ENCODE measurements around the gene IDH3G. TPM values are rescaled to one million over a fixed set of nuclear protein-coding genes. Genes with fewer than 3 reads are reported as not detected.

The IDH3G gene
- total and polyA plus RNA-seq, 4 experiments from 2014 or later = 39.9 to 106 (median 57.6) TPM

DNA sequence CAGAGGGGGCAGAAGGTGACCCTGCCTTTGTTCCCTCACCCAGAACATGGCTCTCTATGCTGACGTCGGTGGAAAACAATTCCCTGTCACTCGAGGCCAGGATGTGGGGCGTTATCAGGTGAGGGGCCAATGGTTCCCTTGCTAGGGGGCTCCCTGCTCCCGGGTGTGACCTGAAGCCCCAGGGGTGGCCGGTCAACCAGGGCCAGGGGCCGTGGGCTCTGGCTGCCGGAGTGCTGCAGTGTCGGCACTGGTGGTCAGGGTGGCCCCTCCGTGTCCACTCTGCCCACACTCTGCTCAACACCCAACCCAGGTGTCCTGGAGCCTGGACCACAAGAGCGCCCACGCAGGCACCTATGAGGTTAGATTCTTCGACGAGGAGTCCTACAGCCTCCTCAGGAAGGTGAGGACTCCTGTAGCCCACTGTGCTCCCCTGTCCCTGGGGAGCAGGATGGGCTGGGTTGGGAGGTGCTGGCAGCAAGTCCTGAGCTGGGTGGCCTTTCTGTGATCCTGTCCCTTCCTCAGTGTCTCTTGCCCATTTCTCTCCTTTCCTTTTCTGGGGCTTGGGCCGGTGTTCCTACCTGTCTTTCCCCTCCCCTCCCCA is 3.3 kb upstream of the IDH3G start:
- intact Hi-C loops (cut with micrococcal nuclease) = no loop called here

GRCh38 chrX:153794897-153795816 is 982 bp upstream of the IDH3G start:
- intact Hi-C loops (cut with micrococcal nuclease) = loop anchor here (1.0 to 2.0 kb wide), 4 partner anchors 22 to 176 kb away; partner anchors contain the start of genes ABCD1, BCAP31 and HCFC1
- Mint-ChIP-seq H3K4me1 (peaks cover 12 to 30% (median 21%) of the 10 kb centered on the region in 4 donors), H3K27me3 (no peaks in the 10 kb centered on the region), H3K27ac (peak overlapping the region; percentile 70 to 94 (median 91)), H3K4me3 (peak overlapping the region; percentile 89 to 95 (median 92)), H3K9me3 (peaks cover 0 to 5% (median 0%) of the 10 kb centered on the region in 8 donors), H3K36me3 (peaks cover 0 to 11% of the 10 kb centered on the region in 2 donors)
- Histone ChIP-seq H3K9me3 (ENCODE audit: control insufficient read depth in 1 of 2, low read length in 2 of 2) (no peaks in the 10 kb centered on the region), H3K27me3 (ENCODE audit: insufficient read depth, low read length) (no peaks in the 10 kb centered on the region), H3K27ac (ENCODE audit: low read depth, low read length) (peak overlapping the region; percentile 85), H3K4me1 (ENCODE audit: insufficient read depth, low read length) (peaks cover 43% of the 10 kb centered on the region), H3K36me3 (ENCODE audit: insufficient read depth, low read length) (peaks cover 6% of the 10 kb centered on the region), H3K4me3 (ENCODE audit: low read length in 2 of 2) (peak overlapping the region; percentile 42 to 63)
- CTCF ChIA-PET (ENCODE audit: partially characterized antibody) = interaction anchor here (0.9 to 1.4 kb wide), 4 partner anchors 34 to 152 kb away, joined by 3 to 4 read pairs (median 4); partner anchors contain the start of gene SLC6A8
- POLR2A ChIA-PET (ENCODE audit: partially characterized antibody) = interaction anchor here (0.9 to 4.0 kb wide), 7 partner anchors 24 to 689 kb away, joined by 3 to 54 read pairs (median 3); partner anchors contain the start of genes ARHGAP4 and HCFC1
- DNase-seq = peak in 1 of 5 donors; percentile 49

More for the DNA sequence above, 3.3 kb upstream of the IDH3G start:
- DNase-seq = no peak
- H3K4me1 ChIP-seq (ENCODE audit: insufficient read depth, low read length) = peaks cover 27% of the 10 kb centered on the region
- Mint-ChIP-seq H3K36me3 (peaks cover 0 to 10% of the 10 kb centered on the region in 2 donors), H3K4me1 (peaks cover 8 to 29% (median 16%) of the 10 kb centered on the region in 4 donors), H3K4me3 (peak overlapping the region in 2 of 8 donors; percentile 6 to 25), H3K27me3 (no peaks in the 10 kb centered on the region), H3K9me3 (peaks cover 0 to 2% (median 0%) of the 10 kb centered on the region in 8 donors), H3K27ac (no peak overlapping the region)
- no peaks in the 10 kb centered on the region for H3K9me3 ChIP-seq (ENCODE audit: control insufficient read depth in 1 of 2, low read length in 2 of 2)
- H3K27ac ChIP-seq (ENCODE audit: low read depth, low read length) = no peak overlapping the region
- CTCF ChIA-PET (ENCODE audit: partially characterized antibody) = no interaction called here
- H3K27me3 ChIP-seq (ENCODE audit: insufficient read depth, low read length) = no peaks in the 10 kb centered on the region
- peaks cover 2% of the 10 kb centered on the region for H3K36me3 ChIP-seq (ENCODE audit: insufficient read depth, low read length)
- no peak overlapping the region for H3K4me3 ChIP-seq (ENCODE audit: low read length in 2 of 2)
- POLR2A ChIA-PET (ENCODE audit: partially characterized antibody) = interaction anchor here (1.1 kb wide), 1 partner anchor 108 kb away, joined by 3 read pairs; no protein-coding TSS in a partner anchor

DNA sequence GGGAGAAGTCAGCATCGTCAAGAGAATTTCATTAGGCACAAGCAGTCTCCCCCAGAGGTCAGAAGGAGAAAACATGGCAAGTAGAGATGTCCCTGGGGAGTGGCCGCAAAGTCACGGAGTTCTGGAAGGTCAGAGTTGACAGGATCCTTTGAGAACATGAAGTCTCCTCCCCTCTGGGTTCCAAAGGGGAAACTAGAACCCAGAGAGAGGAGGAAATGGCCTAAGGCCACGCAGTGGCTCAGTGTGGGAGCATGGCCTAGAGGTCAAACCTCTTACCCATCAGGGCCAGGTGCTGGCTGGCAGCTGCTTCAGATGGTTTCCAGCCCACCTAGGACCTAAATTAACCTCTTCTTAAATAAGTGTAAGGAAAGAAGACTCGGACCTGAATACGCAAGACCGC is 884 bp downstream of the IDH3G start:
- intact Hi-C loops (cut with micrococcal nuclease) = no loop called here
- Histone ChIP-seq H3K4me1 (ENCODE audit: insufficient read depth, low read length) (peaks cover 43% of the 10 kb centered on the region), H3K27me3 (ENCODE audit: insufficient read depth, low read length) (no peaks in the 10 kb centered on the region), H3K4me3 (ENCODE audit: low read length in 2 of 2) (peak overlapping the region; percentile 63 to 69), H3K36me3 (ENCODE audit: insufficient read depth, low read length) (peaks cover 7% of the 10 kb centered on the region), H3K9me3 (ENCODE audit: control insufficient read depth in 1 of 2, low read length in 2 of 2) (no peaks in the 10 kb centered on the region), H3K27ac (ENCODE audit: low read depth, low read length) (peak overlapping the region; percentile 85)
- Mint-ChIP-seq H3K4me1 (peaks cover 12 to 30% (median 21%) of the 10 kb centered on the region in 4 donors), H3K9me3 (peaks cover 0 to 5% (median 0%) of the 10 kb centered on the region in 8 donors), H3K4me3 (peak overlapping the region; percentile 89 to 95 (median 92)), H3K27me3 (no peaks in the 10 kb centered on the region), H3K27ac (peak overlapping the region; percentile 74 to 93 (median 90)), H3K36me3 (peaks cover 0 to 17% of the 10 kb centered on the region in 2 donors)
- no peak for DNase-seq
- POLR2A ChIA-PET (ENCODE audit: partially characterized antibody) = interaction anchor here (4.0 kb wide), 1 partner anchor 133 kb away, joined by 54 read pairs; the partner anchor contains the start of gene ARHGAP4
- CTCF ChIA-PET (ENCODE audit: partially characterized antibody) = interaction anchor here (0.7 kb wide), 1 partner anchor 133 kb away, joined by 3 read pairs; no protein-coding TSS in a partner anchor

DNA sequence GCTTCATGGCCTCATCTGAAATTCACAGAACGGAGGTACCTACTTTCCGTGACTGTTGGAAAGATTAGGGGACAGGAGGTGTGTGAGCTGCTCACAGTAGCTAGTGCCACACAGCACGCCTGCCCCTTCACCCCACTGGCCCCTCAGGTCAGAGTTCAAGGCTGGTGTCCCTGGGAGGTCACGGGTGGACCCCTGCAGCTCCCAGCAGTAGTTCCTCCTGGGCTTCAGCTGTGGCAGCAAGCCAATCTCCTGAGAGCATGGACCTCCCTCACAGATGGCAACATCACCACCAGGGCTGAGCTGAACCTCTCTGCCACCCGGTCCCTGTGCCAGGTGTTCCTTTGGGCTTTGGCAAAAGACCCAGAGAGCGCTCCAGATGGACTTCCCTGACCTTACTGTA is 1.8 kb downstream of the IDH3G start:
- no peaks in the 10 kb centered on the region for H3K27me3 Mint-ChIP-seq
- intact Hi-C loops (cut with micrococcal nuclease) = no loop called here
- Histone ChIP-seq H3K27ac (ENCODE audit: low read depth, low read length) (no peak overlapping the region), H3K9me3 (ENCODE audit: control insufficient read depth in 1 of 2, low read length in 2 of 2) (no peaks in the 10 kb centered on the region), H3K4me1 (ENCODE audit: insufficient read depth, low read length) (peaks cover 43% of the 10 kb centered on the region), H3K27me3 (ENCODE audit: insufficient read depth, low read length) (no peaks in the 10 kb centered on the region), H3K4me3 (ENCODE audit: low read length in 2 of 2) (no peak overlapping the region), H3K36me3 (ENCODE audit: insufficient read depth, low read length) (peaks cover 7% of the 10 kb centered on the region)
- no peak for DNase-seq
- H3K36me3 Mint-ChIP-seq = peaks cover 0 to 19% of the 10 kb centered on the region in 2 donors
- no peak overlapping the region for H3K27ac Mint-ChIP-seq
- peak overlapping the region in 3 of 8 donors; percentile 23 to 93 (median 89) for H3K4me3 Mint-ChIP-seq
- CTCF ChIA-PET (ENCODE audit: partially characterized antibody) = no interaction called here
- POLR2A ChIA-PET (ENCODE audit: partially characterized antibody) = interaction anchor here (0.8 to 2.1 kb wide), 2 partner anchors 10 to 30 kb away, joined by 3 to 4 read pairs; no protein-coding TSS in a partner anchor
- peaks cover 0 to 5% (median 0%) of the 10 kb centered on the region in 8 donors for H3K9me3 Mint-ChIP-seq
- peaks cover 12 to 30% (median 21%) of the 10 kb centered on the region in 4 donors for H3K4me1 Mint-ChIP-seq

DNA sequence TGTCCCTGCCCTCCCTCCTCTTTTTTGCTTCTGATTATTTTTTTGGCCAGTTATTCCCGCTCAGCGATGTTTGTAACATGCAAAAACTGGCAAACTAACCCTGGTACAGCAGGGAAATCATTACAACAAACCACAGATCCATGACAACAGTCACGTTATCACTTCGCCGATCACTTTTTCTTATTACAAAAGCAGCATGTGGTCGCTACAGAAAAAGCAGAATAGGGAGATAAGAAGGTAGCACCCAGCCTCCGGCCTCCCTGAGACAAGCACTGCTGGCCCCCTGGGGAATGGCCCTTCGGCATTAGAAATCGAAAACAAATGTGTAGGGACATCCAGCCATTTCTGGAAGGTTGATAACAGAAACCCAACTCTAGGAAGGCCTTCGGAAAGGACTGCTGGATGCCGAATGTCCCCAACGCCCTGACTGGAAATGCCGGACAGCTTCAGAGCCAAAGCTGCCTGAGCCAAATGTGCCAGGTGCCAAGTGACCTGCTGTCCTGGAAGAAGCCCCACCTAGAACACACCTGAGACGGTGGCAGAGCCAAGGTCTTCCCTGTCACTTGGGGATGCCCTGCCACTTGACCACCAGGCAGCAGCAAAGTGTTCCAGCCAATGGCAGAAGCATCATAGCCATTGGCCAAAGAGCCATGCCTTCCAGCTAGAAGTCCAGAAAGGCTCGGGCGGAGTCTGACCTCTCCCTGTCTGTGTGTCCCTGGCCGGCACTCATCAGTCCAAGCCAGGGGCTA is 2.9 kb downstream of the IDH3G start:
- peaks cover 11 to 26% (median 18%) of the 10 kb centered on the region in 4 donors for H3K4me1 Mint-ChIP-seq
- intact Hi-C loops (cut with micrococcal nuclease) = no loop called here
- Histone ChIP-seq H3K27me3 (ENCODE audit: insufficient read depth, low read length) (no peaks in the 10 kb centered on the region), H3K4me3 (ENCODE audit: low read length in 2 of 2) (no peak overlapping the region), H3K27ac (ENCODE audit: low read depth, low read length) (no peak overlapping the region), H3K36me3 (ENCODE audit: insufficient read depth, low read length) (peaks cover 5% of the 10 kb centered on the region), H3K4me1 (ENCODE audit: insufficient read depth, low read length) (peaks cover 40% of the 10 kb centered on the region), H3K9me3 (ENCODE audit: control insufficient read depth in 1 of 2, low read length in 2 of 2) (no peaks in the 10 kb centered on the region)
- peaks cover 0 to 5% (median 0%) of the 10 kb centered on the region in 8 donors for H3K9me3 Mint-ChIP-seq
- DNase-seq = no peak
- H3K27ac Mint-ChIP-seq = peak overlapping the region in 1 of 7 donors; percentile 33
- H3K36me3 Mint-ChIP-seq = peaks cover 4 to 25% of the 10 kb centered on the region in 2 donors
- no peaks in the 10 kb centered on the region for H3K27me3 Mint-ChIP-seq
- H3K4me3 Mint-ChIP-seq = peak overlapping the region in 1 of 8 donors; percentile 30
- POLR2A ChIA-PET (ENCODE audit: partially characterized antibody) = interaction anchor here (0.8 to 2.1 kb wide), 2 partner anchors 9 to 31 kb away, joined by 3 to 4 read pairs; no protein-coding TSS in a partner anchor
- CTCF ChIA-PET (ENCODE audit: partially characterized antibody) = no interaction called here

DNA sequence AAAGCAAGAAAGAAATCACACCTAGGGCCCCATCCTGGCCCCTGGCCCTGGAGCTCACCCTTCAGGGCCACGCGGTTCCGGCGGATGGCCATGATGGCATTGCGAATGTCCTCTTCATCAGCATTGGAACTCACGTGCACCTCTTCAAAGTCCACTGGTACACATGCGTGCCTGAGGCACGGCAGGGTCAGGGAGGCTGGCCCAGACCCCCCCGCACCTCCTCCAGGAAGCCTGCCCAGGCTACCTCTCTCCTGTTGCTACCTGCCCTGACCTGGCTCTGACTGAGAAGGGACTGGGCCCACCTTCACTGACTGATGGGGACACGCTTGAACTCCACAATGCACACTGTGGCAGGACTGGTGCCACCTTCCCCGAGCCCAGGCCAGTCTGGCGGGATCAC is 4.5 kb downstream of the IDH3G start:
- Histone ChIP-seq H3K36me3 (ENCODE audit: insufficient read depth, low read length) (peaks cover 4% of the 10 kb centered on the region), H3K4me1 (ENCODE audit: insufficient read depth, low read length) (peaks cover 26% of the 10 kb centered on the region), H3K9me3 (ENCODE audit: control insufficient read depth in 1 of 2, low read length in 2 of 2) (no peaks in the 10 kb centered on the region), H3K27ac (ENCODE audit: low read depth, low read length) (no peak overlapping the region), H3K27me3 (ENCODE audit: insufficient read depth, low read length) (no peaks in the 10 kb centered on the region), H3K4me3 (ENCODE audit: low read length in 2 of 2) (no peak overlapping the region)
- Mint-ChIP-seq H3K27me3 (no peaks in the 10 kb centered on the region), H3K27ac (peak overlapping the region in 1 of 7 donors; percentile 59), H3K4me3 (no peak overlapping the region), H3K4me1 (peaks cover 6 to 18% (median 12%) of the 10 kb centered on the region in 4 donors), H3K9me3 (peaks cover 0 to 5% (median 0%) of the 10 kb centered on the region in 8 donors), H3K36me3 (peaks cover 4 to 28% of the 10 kb centered on the region in 2 donors)
- no peak for DNase-seq
- CTCF ChIA-PET (ENCODE audit: partially characterized antibody) = no interaction called here
- intact Hi-C loops (cut with micrococcal nuclease) = no loop called here
- POLR2A ChIA-PET (ENCODE audit: partially characterized antibody) = no interaction called here

All from CD4-positive, alpha-beta memory T cell (primary cell).